Measurements from ENCODE around the gene ZNRF3.
"Not testable (repeated sequence)": the region's sequence is repeated elsewhere in the genome, so short reads cannot be mapped to it uniquely, and the experiment has no call there.

ZNRF3 gene

GRCh38 chr22:28837640-28838039 is 45.7 kb upstream of the ZNRF3 start:
- no peak for ATAC-seq
- no peak for TF ChIP-seq ESRRG (CRISPR knock-in tag; IDR thresholded peaks at IDR 0.05)
- TF ChIP-seq PPARA (CRISPR knock-in tag; IDR thresholded peaks at IDR 0.05; ENCODE audit: borderline replicate concordance): no peak
- no peak for TF ChIP-seq TOX (CRISPR knock-in tag; IDR thresholded peaks at IDR 0.05; ENCODE audit: borderline replicate concordance)

GRCh38 chr22:28838971-28839370 is 44.4 kb upstream of the ZNRF3 start:
- no peak for TF ChIP-seq PATZ1 (CRISPR knock-in tag; IDR thresholded peaks at IDR 0.05; ENCODE audit: borderline replicate concordance)
- no peak for TF ChIP-seq GLIS3 (CRISPR knock-in tag; IDR thresholded peaks at IDR 0.05)
- TF ChIP-seq CSRNP3 (CRISPR knock-in tag; IDR thresholded peaks at IDR 0.05): no peak
- no peak for ATAC-seq

- no peak for ATAC-seq
- TF ChIP-seq ZC3H10 (CRISPR knock-in tag; IDR thresholded peaks at IDR 0.05): no peak
- TF ChIP-seq ZFP3 (CRISPR knock-in tag; IDR thresholded peaks at IDR 0.05): no peak
- TF ChIP-seq RARB (CRISPR knock-in tag; IDR thresholded peaks at IDR 0.05): no peak
- TF ChIP-seq GLIS3 (CRISPR knock-in tag; IDR thresholded peaks at IDR 0.05): no peak
Observed at GRCh38 chr22:28841111-28841510, 42.3 kb upstream of the ZNRF3 start.

- no peak for TF ChIP-seq OSR1 (CRISPR knock-in tag; IDR thresholded peaks at IDR 0.05)
- no peak for TF ChIP-seq ZNF565 (CRISPR knock-in tag; conservative IDR thresholded peaks at IDR 0.05; ENCODE audit: low read depth)
- TF ChIP-seq CSRNP3 (CRISPR knock-in tag; IDR thresholded peaks at IDR 0.05): no peak
- TF ChIP-seq CSDC2 (CRISPR knock-in tag; IDR thresholded peaks at IDR 0.05): no peak
- TF ChIP-seq ZFP3 (CRISPR knock-in tag; IDR thresholded peaks at IDR 0.05): no peak
- no peak for TF ChIP-seq BACH2 (CRISPR knock-in tag; IDR thresholded peaks at IDR 0.05; ENCODE audit: borderline replicate concordance)
- TF ChIP-seq ISL1 (CRISPR knock-in tag; IDR thresholded peaks at IDR 0.05): no peak
- no peak for TF ChIP-seq TSHZ2 (CRISPR knock-in tag; IDR thresholded peaks at IDR 0.05)
- TF ChIP-seq ZNF8 (CRISPR knock-in tag; IDR thresholded peaks at IDR 0.05): no peak
- no peak for ATAC-seq
Observed at GRCh38 chr22:28843633-28844032, 39.7 kb upstream of the ZNRF3 start.

GRCh38 chr22:28844277-28844676 is 39.1 kb upstream of the ZNRF3 start:
- ATAC-seq: not testable (repeated sequence)

- TF ChIP-seq ARNTL (CRISPR knock-in tag; IDR thresholded peaks at IDR 0.05; ENCODE audit: borderline replicate concordance, low read depth) (no peak), POU6F1 (CRISPR knock-in tag; IDR thresholded peaks at IDR 0.05; ENCODE audit: borderline replicate concordance, low read depth) (no peak), BACH2 (CRISPR knock-in tag; IDR thresholded peaks at IDR 0.05; ENCODE audit: borderline replicate concordance) (no peak)
- no peak for ATAC-seq
Observed at GRCh38 chr22:28846994-28847393, 36.4 kb upstream of the ZNRF3 start.

Measured in SK-N-SH treated with all-trans-retinoic acid at 6 μM for 48 hours (cell line).